ENCODE data around the gene MGA.

Gene MGA

GRCh38 chr15:41655716-41656115 is 4.5 kb upstream of the MGA start:
- DNase-seq (ENCODE audit: low read depth) = no peak

DNA sequence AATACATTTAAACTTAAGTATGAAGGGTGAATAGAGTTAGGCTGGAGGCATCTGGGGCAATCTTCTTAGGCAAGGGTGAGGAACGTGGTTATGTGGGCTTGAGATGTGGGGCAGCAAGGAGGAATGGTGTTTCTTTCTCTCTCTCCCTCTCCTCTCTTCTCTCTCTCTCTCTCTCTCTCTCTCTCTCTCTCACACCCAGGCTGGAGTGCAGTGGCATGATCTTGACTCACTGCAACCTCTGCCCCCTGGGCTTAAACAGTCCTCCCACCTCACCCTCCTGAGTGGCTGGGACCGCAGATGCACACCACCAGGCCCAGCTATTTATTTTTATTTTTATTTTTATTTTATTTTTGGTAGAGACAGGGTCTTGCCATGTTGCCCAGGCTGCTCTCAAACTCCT is 4.0 kb upstream of the MGA start:
- no peak for TF ChIP-seq CTCF (IDR thresholded peaks at IDR 0.05; ENCODE audit: control insufficient read depth, insufficient read depth, low read depth, low read length, missing control alignments)
- DNase-seq (ENCODE audit: low read depth) = no peak

More at GRCh38 chr15:41655716-41656115, 4.5 kb upstream of the MGA start:
- no peak for TF ChIP-seq CTCF (IDR thresholded peaks at IDR 0.05; ENCODE audit: control insufficient read depth, insufficient read depth, low read depth, low read length, missing control alignments)
- no peak overlapping the region for H3K4me3 ChIP-seq (ENCODE audit: control insufficient read depth, low read depth, low read length)

DNA sequence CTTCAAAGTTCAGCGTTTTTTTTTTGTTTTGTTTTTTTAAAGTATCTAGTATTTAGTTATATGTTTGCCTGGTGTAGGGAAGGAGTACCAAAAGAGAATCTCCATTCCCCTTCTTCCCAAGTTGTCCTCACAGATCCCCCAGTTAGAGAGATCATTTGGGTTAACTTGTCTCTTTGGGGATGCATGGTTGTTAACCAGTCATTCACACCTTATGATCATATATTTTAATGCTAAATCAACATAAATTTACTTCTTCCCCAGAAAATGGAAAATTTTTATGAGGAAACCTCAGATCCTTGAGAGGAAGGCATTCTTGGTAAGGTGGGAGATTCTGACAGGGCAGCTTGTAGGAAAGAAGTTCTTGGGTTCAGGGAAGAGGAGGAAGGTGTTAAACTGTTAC is 1.5 kb upstream of the MGA start:
- TF ChIP-seq CTCF (IDR thresholded peaks at IDR 0.05; ENCODE audit: control insufficient read depth, insufficient read depth, low read depth, low read length, missing control alignments) = no peak
- no peak overlapping the region for H3K4me3 ChIP-seq (ENCODE audit: control insufficient read depth, low read depth, low read length)
- no peak for DNase-seq (ENCODE audit: low read depth)

More for the DNA sequence above, 4.0 kb upstream of the MGA start:
- no peak overlapping the region for H3K4me3 ChIP-seq (ENCODE audit: control insufficient read depth, low read depth, low read length)

DNA sequence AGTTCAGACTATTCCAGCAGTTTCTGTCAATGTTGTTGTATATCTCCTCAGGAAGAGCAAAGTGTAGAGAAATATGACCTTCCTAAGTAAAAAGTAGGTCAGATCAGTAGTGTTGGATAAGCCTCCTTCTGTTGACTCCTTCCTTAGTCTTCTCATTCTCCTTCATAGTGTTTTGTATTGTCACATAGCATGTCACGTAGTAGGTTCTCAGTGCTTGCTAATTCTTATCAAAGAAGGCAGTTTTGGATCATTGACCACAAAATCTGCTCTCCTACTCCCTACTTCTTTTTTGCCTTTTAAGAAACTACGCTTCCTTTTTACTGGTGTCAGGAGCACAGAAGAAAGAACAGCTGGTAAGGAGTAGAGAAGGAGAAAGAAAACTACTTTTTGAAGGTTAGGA is 1.0 kb upstream of the MGA start:
- no peak overlapping the region for H3K4me3 ChIP-seq (ENCODE audit: control insufficient read depth, low read depth, low read length)
- TF ChIP-seq CTCF (IDR thresholded peaks at IDR 0.05; ENCODE audit: control insufficient read depth, insufficient read depth, low read depth, low read length, missing control alignments) = no peak
- DNase-seq (ENCODE audit: low read depth) = no peak

DNA sequence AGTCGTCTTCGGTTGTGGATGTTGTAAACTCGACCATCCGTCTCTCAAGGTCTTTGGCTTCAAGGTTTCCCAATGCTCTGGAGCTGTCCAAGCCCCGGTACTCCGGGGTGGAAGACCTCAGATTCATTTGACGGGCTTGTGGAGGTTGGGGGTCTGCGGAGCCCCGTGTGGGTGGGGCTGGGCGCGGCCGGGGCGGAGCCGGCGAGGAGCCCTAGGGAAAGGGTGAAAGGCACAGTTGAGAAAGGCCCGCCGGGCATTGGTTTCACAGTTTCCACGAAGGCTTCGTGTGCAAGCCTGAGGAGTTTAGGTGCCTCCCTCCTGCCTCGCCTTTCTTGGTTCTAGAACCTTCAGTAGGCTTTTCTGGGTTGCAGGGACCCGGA is 360 bp upstream of the MGA start:
- DNase-seq (ENCODE audit: low read depth) = no peak
- peak overlapping the region; percentile 71 for H3K4me3 ChIP-seq (ENCODE audit: control insufficient read depth, low read depth, low read length)

DNA sequence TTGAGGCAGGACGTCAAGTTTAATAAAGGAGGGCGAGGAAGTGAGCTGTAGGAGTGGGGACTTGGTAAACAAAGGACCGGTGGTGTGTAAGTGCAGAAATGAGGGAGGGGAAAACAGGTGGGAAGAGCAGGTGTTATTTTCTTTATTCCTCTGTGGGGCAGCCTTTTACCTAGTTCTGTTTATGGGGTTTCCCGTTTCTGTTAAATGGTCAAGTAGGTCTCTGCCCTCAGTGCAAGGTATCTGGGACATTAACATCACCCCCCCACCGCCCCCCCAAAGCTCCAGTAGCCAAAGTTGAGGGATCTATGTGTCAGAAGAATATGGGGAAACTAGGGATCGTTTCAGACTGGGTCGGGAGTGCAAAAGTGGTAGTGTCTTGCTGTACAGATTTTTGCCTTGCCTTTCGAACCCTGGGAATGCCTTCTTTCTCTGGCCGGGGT is 893 bp downstream of the MGA start:
- no peak for TF ChIP-seq CTCF (IDR thresholded peaks at IDR 0.05; ENCODE audit: control insufficient read depth, insufficient read depth, low read depth, low read length, missing control alignments)
- DNase-seq (ENCODE audit: low read depth) = no peak
- peak overlapping the region; percentile 71 for H3K4me3 ChIP-seq (ENCODE audit: control insufficient read depth, low read depth, low read length)

More for the DNA sequence above, 360 bp upstream of the MGA start:
- TF ChIP-seq CTCF (IDR thresholded peaks at IDR 0.05; ENCODE audit: control insufficient read depth, insufficient read depth, low read depth, low read length, missing control alignments) = no peak

Data from AG09309 (cell line).